COLO668 (cell line): ENCODE results near the gene SLC38A7.
"Not testable (repeated sequence)": the region's sequence is repeated elsewhere in the genome, so short reads cannot be mapped to it uniquely, and the experiment has no call there.

Source experiments
- DNase-seq: peaks from one replicate; lab custom pipeline; 2025; ENCODE audit not compliant: unreplicated experiment; lab: John Stamatoyannopoulos, UW

SLC38A7 gene

DNA sequence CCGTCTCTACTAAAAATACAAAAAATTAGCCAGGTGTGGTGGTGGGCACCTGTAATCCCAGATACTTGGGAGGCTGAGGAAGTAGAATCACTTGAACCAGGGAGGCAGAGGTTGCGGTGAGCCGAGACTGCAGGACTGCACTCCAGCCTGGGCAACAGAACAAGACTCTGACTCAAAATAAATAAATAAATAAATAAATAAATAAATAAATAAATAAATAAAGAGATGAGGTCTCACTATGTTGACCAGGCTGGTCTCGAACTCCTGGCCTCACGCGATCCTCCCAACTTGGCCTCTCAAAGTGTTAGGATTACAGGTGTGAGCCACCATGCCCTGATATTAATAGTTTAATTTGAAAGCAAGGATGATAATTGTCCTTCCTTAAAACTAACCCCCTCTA, 47.5 kb downstream of the SLC38A7 start:
- DNase-seq: not testable (repeated sequence)

DNA sequence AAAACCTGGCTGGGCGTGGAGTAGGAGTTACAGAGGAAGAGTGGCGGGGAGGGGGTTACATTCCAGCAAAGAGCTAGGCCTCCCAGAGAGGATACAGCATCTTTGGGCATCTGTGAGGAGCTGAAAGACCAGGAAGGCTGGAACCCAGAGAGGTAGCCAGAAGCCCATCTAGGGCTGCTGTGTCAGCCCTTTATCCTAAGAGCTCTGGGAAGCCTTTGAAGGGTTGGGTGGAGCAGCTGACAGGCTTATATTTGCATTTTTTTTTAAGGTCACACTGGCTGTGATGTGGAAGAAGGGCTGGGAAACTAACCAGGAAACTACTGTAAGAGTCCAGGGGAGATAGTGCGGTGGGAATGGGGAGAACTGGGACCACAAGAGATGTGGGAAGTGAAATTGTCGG, 48.1 kb downstream of the SLC38A7 start:
- no peak for DNase-seq

DNA sequence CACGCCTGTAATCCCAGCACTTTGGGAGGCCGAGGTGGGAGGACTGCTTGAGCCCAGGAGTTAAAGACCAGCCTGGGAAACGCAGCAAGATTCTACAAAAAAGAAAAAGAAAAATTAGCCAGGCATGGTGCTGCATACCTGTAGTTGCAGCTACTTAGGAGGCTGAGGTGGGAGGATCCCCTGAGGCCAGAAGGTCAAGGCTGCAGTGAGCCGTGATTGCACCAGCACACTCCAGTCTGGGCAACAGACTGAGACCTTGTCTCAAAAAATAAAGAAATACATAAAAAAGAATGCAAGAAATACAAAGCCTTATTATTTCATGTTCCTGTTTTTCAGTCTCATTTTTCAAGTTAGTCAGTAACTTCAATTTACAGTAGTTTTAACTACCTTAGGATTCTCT, 49.1 kb downstream of the SLC38A7 start:
- DNase-seq: no peak

DNA sequence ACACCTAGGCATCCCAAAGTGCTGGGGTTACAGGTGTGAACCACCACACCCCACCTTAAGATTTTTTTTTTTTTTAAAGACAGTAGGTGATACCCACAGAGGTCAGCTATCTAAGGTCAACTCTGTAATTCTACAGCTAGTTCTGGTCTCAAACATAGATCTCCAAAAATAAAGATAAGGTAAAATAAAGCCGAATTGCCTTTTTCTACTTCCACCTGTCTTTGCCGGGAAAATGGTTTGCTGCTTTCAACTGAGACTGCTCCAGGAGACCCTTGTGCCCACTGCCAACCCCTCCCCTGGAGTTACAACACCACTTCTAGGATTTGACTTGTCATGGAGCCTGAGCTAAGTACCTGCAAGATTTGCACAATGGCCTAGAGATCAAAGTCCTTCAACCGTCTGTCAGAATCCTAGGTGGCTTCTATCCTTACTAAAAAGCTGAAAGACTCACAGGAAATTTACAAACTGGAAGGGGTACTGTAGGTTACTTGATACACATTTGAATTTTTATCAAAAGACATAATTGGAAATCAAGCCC, 50.2 kb downstream of the SLC38A7 start:
- DNase-seq: no peak

DNA sequence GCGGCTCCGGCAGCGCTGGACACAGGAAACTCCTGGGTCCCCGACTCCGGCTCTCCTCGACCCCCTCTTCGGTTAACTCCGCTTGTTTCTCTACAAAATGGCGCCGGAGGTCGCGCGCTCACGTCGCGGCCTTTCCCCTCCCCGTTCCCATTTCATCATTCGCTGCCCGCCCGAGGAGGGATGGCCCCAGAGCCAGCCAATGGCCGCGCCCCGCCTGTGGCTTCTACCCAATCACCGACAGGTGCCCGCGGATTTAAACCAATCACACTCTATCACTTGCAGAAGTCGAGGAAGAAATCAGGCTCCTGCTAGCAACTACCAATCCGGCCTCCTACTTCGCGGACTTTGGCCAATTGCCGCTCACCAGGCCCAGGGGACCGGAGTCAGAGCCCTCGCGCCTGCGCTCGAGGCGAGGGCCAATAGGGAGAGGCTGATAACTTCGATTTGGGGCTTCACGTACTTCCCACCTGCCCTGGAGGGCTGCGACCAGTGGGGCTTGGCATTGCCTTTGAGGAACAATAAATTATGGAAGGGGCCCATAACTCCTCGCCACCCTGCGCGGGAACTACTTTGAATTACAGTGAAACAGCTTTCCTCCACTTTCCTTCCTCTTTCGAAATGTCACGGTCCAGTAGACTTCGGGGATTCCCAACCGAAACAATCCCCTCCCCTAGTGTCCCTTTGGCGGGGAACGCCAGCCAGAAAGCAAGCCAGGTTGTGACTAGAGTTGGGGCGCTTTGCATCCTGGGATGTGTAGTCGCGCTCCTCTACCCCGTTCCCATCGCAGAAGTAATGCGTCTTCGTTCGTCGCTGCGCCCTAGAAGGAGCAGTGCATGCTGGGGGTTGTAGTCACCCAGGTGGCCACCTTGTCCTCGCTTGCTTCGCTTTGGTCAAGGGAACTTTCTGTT, 54.6 kb downstream of the SLC38A7 start, which contains the start of gene CNOT1:
TSS of gene CNOT1 (minus strand) at position 94 of the 908 bp plus-strand sequence. CDS start 30,489 bp downstream, outside the sequence.
- DNase-seq: peak; percentile 97

DNA sequence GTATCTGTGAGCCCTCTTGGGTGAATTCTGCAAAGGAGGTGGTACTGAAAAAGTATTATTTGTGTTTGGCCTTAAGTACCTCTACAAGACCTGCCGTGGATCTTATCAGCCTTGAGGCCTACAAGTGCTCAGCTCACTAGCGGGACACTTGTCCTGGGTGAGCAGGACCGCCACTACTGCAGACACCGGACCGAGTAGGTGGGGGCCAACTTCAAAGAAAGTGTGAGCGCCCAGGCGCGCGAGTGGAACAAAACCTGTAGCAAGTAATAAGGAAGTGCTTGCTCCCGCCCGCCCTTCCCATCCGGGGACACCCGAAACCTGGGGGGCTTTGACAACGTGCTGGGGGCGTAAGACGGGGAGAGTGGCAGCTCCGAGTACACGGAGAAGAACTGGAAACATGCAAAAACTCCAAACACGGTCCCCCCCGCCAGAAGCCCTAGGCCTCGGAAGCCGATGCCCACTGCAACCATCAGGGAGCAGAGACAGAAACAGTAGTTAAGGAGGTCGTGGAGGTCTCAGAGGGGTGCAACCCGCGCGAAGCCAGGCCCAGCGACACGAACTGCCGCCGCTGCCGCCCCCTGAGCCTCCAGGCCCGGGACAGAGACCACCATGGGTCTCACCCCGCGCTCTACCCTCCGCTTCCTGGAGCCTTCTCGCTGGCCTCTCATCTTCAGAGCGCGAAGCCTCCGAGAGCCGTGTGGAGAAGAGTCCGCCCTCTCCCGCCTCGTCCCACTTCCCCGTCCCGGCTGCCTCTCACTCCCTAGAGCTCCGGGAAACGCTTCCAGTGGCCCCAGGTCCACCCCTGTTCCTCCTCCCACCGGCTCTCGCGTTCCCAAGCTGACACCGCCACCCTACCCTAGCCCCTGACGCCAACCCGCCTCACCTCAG, 55.5 kb downstream of the SLC38A7 start:
- peak; percentile 73 for DNase-seq

DNA sequence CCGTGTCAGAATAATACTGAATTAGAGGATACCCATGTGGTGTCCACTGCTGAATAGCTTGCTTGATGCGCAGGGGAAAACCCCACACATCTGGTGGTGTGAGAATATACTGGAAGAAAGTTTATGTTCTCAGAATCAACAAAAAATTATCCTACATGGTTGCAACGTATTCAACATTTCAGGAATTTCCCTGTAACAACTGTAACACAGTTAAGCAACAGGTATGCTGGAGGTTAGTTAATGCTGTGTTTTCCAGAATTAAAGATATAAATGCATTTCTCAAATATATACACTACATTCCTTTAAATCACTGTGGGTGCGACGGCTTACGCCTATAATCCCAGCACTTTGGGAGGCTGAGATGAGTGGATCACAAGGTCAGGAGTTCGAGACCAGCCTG, 60.4 kb downstream of the SLC38A7 start:
- DNase-seq: no peak

DNA sequence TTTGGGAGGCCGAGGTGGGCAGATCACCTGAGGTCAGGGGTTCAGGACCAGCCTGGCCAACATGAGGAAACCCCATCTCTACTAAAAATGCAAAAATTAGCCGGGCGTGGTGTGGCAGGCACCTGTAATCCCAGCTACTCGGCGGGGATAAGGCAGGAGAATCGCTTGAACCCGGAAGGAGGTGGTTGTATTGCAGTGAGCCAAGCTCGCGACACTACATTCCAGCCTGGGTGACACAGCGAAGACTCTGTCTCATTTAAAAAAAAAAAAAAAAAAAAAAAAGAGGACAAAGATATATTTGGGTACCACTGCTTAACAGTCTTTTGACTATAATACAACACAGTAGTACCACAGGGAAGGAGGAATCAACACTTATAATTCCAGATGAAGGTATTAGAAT, 64.2 kb downstream of the SLC38A7 start:
- no peak for DNase-seq

DNA sequence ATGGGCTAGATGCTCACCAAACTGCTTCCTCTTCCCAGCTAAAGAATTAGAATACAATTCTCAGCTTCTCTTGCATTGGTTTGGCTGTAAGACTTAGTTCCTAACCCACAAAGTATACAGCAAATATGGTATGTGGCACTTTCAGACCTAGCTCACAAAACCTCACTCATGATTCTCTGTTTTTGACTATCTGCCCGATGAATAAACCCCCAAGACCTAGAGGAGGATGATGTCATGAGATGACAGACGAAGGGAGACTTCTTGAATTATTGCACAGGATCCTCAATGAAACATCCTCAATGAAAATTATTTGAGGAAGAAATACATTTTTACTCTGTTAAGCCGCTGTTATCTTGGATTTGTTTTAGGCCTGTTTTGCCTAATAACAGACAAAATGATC, 69.3 kb downstream of the SLC38A7 start:
- no peak for DNase-seq
